Nephron progenitor cell (in vitro differentiated cells): Measurements from ENCODE around the gene POC5.

Experiments used
- DNase-seq: peaks from one replicate; pipeline ENCODE4 v3.0.0; 2021
- H3K27ac Mint-ChIP-seq: 2 replicates; pipeline ENCODE4 v1.8.0; 2021; ENCODE audit warnings: mild to moderate bottlenecking, moderate library complexity, mixed read lengths
- H3K27me3 Mint-ChIP-seq: 2 replicates; pipeline ENCODE4 v1.8.0; 2021; ENCODE audit warnings: mild to moderate bottlenecking, low read depth, mixed read lengths; ENCODE audit not compliant: poor library complexity
- H3K36me3 Mint-ChIP-seq: 2 replicates; pipeline ENCODE4 v1.8.0; 2021; ENCODE audit warnings: low read depth, mixed read lengths
- H3K4me1 Mint-ChIP-seq: 2 replicates; pipeline ENCODE4 v1.8.0; 2021; ENCODE audit warnings: mixed read lengths
- H3K4me3 Mint-ChIP-seq: 2 replicates; pipeline ENCODE4 v1.8.0; 2021; ENCODE audit warnings: mild to moderate bottlenecking, moderate library complexity, mixed read lengths
- H3K9me3 Mint-ChIP-seq: 2 replicates; pipeline ENCODE4 v1.8.0; 2021; ENCODE audit warnings: mild to moderate bottlenecking, moderate library complexity, mixed read lengths
- TF ChIP-seq, protein P1 (sequence below): fragments of 200-600 bp; sonication (generic); IDR thresholded peaks from 2 replicates; pipeline ENCODE4 v1.5.0; 2021; ENCODE audit warnings: antibody characterized with exemption

Gene POC5

DNA sequence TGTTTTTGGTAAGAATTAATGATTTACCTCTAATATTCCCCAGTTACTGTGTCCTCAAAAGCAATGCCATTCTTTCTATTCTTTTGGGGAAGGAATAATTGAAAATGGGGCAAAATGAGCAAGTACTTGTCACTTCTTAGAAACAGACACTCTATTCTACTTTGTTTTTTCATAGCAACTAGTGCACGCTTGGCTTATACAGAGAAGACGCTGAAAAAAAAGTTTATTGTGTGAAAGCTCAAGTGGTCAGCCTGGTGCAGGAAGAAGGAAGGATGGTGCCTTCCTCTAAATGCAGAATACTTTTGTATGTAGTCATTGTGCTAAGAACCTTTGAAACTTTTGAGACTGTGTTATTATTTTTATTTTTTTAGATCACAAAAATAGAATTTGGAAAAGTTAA, 76.4 kb downstream of the POC5 start:
- no peak overlapping the region for H3K4me3 Mint-ChIP-seq
- no peak for DNase-seq
- H3K4me1 Mint-ChIP-seq = no peaks in the 10 kb centered on the region
- H3K27me3 Mint-ChIP-seq = no peaks in the 10 kb centered on the region
- no peak overlapping the region for H3K27ac Mint-ChIP-seq
- no peaks in the 10 kb centered on the region for H3K36me3 Mint-ChIP-seq
- H3K9me3 Mint-ChIP-seq = peaks cover 14% of the 10 kb centered on the region
- TF ChIP-seq, protein P1, sequence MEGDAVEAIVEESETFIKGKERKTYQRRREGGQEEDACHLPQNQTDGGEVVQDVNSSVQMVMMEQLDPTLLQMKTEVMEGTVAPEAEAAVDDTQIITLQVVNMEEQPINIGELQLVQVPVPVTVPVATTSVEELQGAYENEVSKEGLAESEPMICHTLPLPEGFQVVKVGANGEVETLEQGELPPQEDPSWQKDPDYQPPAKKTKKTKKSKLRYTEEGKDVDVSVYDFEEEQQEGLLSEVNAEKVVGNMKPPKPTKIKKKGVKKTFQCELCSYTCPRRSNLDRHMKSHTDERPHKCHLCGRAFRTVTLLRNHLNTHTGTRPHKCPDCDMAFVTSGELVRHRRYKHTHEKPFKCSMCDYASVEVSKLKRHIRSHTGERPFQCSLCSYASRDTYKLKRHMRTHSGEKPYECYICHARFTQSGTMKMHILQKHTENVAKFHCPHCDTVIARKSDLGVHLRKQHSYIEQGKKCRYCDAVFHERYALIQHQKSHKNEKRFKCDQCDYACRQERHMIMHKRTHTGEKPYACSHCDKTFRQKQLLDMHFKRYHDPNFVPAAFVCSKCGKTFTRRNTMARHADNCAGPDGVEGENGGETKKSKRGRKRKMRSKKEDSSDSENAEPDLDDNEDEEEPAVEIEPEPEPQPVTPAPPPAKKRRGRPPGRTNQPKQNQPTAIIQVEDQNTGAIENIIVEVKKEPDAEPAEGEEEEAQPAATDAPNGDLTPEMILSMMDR = no peak

DNA sequence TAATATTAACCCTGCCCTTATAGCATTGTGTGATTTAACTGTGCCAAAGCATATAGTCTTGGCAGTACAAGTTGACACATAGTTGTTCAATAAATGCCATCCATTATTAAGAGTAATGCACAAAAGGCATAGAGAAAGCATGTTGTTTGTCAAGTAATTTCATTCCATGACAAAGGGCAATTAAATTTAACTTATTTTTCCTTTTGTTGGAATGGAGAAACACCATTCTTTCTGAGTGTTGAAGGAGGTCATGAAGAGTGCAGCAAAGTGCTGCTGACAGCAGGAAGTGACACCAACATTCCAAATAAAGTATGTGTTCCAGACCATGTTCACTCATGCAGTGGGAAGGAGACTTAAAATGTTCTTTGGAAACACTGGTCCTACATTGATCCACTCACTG, 76.8 kb downstream of the POC5 start:
- H3K4me3 Mint-ChIP-seq = no peak overlapping the region
- peaks cover 14% of the 10 kb centered on the region for H3K9me3 Mint-ChIP-seq
- no peak overlapping the region for H3K27ac Mint-ChIP-seq
- no peaks in the 10 kb centered on the region for H3K4me1 Mint-ChIP-seq
- H3K36me3 Mint-ChIP-seq = no peaks in the 10 kb centered on the region
- no peak for DNase-seq
- TF ChIP-seq, protein P1 = no peak
- no peaks in the 10 kb centered on the region for H3K27me3 Mint-ChIP-seq

DNA sequence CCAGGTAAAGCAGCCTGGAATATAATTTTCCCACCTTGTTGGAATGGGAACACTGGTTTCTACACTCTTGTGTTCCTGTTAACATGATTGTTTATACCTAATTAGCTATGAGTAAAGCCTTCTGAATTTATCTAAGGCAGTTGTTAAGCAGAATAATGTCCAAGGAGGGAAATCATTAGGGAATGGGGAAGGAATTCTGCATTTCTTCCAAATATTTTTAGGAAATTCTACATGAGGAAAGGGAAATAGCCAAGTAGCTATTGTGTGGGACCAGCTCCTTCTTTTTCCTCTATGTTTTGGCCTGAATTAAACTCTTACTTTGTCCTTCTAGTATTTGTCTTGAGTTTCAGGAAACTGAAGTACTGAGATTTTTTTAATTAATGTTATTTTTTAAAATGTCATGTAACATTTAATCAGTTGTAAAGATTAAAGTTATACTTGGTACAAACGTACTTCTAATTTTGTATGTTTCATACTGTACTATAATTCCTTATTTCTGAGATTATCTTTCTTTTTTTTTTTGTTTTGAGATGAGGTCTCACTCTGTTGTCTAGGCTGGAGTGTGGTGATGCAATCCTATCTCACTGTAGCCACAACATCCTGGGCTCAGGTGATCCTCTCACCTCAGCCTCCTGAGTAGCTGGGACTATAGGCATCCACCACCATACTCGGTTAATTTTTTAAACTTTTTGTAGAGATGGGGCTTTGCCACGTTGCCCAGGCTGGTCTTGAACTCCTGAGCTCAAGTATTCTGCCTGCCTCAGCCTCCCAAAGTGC, 77.5 kb downstream of the POC5 start:
- TF ChIP-seq, protein P1 = no peak
- no peak overlapping the region for H3K27ac Mint-ChIP-seq
- no peaks in the 10 kb centered on the region for H3K4me1 Mint-ChIP-seq
- peaks cover 14% of the 10 kb centered on the region for H3K9me3 Mint-ChIP-seq
- peaks cover 2% of the 10 kb centered on the region for H3K27me3 Mint-ChIP-seq
- H3K4me3 Mint-ChIP-seq = no peak overlapping the region
- no peak for DNase-seq
- H3K36me3 Mint-ChIP-seq = no peaks in the 10 kb centered on the region

DNA sequence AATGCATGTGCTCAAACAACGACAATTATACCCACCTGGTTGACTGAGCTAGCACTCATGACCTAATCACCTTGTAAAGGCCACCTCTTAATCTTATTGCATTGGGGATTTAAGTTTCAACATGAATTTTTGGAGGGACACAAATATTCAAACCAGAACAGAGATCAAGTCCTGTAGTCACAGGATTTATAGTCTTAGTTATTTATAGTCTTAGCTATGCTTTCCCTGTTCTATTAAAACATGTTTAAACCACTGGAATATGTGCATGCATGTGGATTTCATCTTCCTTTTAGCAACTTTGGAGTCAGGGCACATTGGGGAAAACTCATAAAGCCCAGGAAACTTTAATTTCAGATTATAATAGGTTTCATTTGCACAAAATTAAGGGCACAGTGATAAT, 79.3 kb downstream of the POC5 start:
- Mint-ChIP-seq H3K27me3 (peaks cover 4% of the 10 kb centered on the region), H3K36me3 (no peaks in the 10 kb centered on the region), H3K4me3 (no peak overlapping the region), H3K4me1 (no peaks in the 10 kb centered on the region), H3K27ac (peak overlapping the region; percentile 24), H3K9me3 (peaks cover 14% of the 10 kb centered on the region)
- no peak for DNase-seq
- TF ChIP-seq, protein P1 = no peak

DNA sequence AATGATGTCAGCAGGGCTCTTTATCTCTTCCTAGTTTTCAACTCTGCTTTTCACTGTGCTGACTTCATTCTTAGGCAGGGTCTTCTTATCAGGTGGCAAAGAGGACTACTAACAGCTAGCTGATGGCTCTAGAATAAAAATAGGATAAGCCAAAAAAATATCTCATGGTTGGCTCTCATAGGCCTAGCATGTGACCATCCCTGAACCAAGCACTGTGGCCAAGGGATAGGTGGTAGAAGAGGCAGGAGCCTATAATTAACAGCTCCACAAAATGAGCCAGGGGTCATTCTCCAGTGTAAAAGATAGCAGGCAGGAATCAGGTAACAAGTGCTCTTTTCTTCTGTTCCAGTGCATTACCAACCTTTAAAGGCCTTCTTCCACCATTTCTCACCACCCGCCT, 84.9 kb downstream of the POC5 start:
- H3K27me3 Mint-ChIP-seq = peaks cover 4% of the 10 kb centered on the region
- no peak overlapping the region for H3K4me3 Mint-ChIP-seq
- H3K36me3 Mint-ChIP-seq = no peaks in the 10 kb centered on the region
- no peaks in the 10 kb centered on the region for H3K9me3 Mint-ChIP-seq
- TF ChIP-seq, protein P1 = no peak
- H3K4me1 Mint-ChIP-seq = no peaks in the 10 kb centered on the region
- H3K27ac Mint-ChIP-seq = no peak overlapping the region
- DNase-seq = no peak

DNA sequence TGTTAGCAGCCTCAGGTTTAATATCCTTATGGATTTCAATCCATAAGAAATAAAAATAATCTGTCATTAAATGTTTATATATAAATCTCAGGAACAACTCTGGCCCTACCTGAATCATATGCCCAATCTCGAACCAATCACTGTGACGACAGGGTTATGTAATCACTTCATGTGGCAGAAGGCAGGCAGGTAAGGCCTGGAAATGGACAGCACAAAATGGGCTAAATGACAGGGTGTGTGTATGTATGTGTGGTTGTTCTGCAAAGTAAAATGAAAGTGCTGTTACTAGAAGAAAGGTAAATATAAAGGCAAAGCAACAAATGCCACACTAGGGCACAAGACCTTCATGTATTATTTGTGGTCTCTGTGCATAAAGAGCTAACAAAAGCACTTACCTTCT, 86.4 kb downstream of the POC5 start:
- H3K36me3 Mint-ChIP-seq = no peaks in the 10 kb centered on the region
- TF ChIP-seq, protein P1 = no peak
- no peak for DNase-seq
- no peak overlapping the region for H3K4me3 Mint-ChIP-seq
- H3K27ac Mint-ChIP-seq = no peak overlapping the region
- H3K4me1 Mint-ChIP-seq = no peaks in the 10 kb centered on the region
- H3K27me3 Mint-ChIP-seq = peaks cover 7% of the 10 kb centered on the region
- H3K9me3 Mint-ChIP-seq = no peaks in the 10 kb centered on the region
